ENCODE data around the gene LRRC10.

The LRRC10 gene

GRCh38 chr12:69595689-69596088 lies 15.0 kb downstream of the LRRC10 start (continued):
- no peak for TF ChIP-seq ZNF513 (tag by site-specific recombination; IDR thresholded peaks at IDR 0.05)
- no peak for TF ChIP-seq SP3 (tag by site-specific recombination; IDR thresholded peaks at IDR 0.05)
- TF ChIP-seq PATZ1 (tag by site-specific recombination; IDR thresholded peaks at IDR 0.05): no peak
- TF ChIP-seq ZNF423 (tag by site-specific recombination; IDR thresholded peaks at IDR 0.05): no peak

GRCh38 chr12:69589082-69589481 lies 21.6 kb downstream of the LRRC10 start:
- Histone ChIP-seq H3K27ac (ENCODE audit: extremely low read depth, low read depth, low read length) (no peak overlapping the region), H3K9me3 (ENCODE audit: control insufficient read depth, insufficient read depth, low read depth, low read length) (no peaks in the 10 kb centered on the region), H3K36me3 (ENCODE audit: control insufficient read depth in 2 of 2, insufficient read depth in 1 of 2, low read length in 2 of 2) (peaks cover 77 to 81% of the 10 kb centered on the region in 2 experiments), H3K4me3 (ENCODE audit: low read depth, low read length) (no peak overlapping the region), H3K4me1 (ENCODE audit: control insufficient read depth, insufficient read depth, low read length) (no peaks in the 10 kb centered on the region)
- no peak for TF ChIP-seq ZNF211 (tag by site-specific recombination; IDR thresholded peaks at IDR 0.05; ENCODE audit: low read depth)
- no peak for TF ChIP-seq GLI4 (tag by site-specific recombination; IDR thresholded peaks at IDR 0.05)
- no peak for TF ChIP-seq ZSCAN5A (tag by site-specific recombination; IDR thresholded peaks at IDR 0.05)
- ChIA-PET POLR2A (interaction anchor here (1.2 kb wide), 1 partner anchor 11 kb away, joined by 3 read pairs; no protein-coding TSS in a partner anchor), CTCF (interaction anchor here (1.1 kb wide), 1 partner anchor 10 kb away, joined by 4 read pairs; no protein-coding TSS in a partner anchor)

GRCh38 chr12:69588527-69588926 lies 22.2 kb downstream of the LRRC10 start:
- H3K36me3 ChIP-seq (ENCODE audit: control insufficient read depth in 2 of 2, insufficient read depth in 1 of 2, low read length in 2 of 2): peaks cover 72 to 75% of the 10 kb centered on the region in 2 experiments
- H3K27ac ChIP-seq (ENCODE audit: extremely low read depth, low read depth, low read length): no peak overlapping the region
- ChIA-PET POLR2A (interaction anchor here (1.2 kb wide), 1 partner anchor 12 kb away, joined by 3 read pairs; no protein-coding TSS in a partner anchor), CTCF (no interaction called here)
- no peaks in the 10 kb centered on the region for H3K9me3 ChIP-seq (ENCODE audit: control insufficient read depth, insufficient read depth, low read depth, low read length)
- H3K4me3 ChIP-seq (ENCODE audit: low read depth, low read length): no peak overlapping the region
- H3K4me1 ChIP-seq (ENCODE audit: control insufficient read depth, insufficient read depth, low read length): no peaks in the 10 kb centered on the region
- no peak for TF ChIP-seq YY1 (tag by site-specific recombination; IDR thresholded peaks at IDR 0.05)
- TF ChIP-seq REST (tag by site-specific recombination; IDR thresholded peaks at IDR 0.05): no peak
- TF ChIP-seq ZNF488 (tag by site-specific recombination; IDR thresholded peaks at IDR 0.05): no peak
- TF ChIP-seq ZNF580 (tag by site-specific recombination; IDR thresholded peaks at IDR 0.05): no peak
- no peak for TF ChIP-seq ZNF37A (tag by site-specific recombination; IDR thresholded peaks at IDR 0.05)
- TF ChIP-seq ZFHX2 (tag by site-specific recombination; conservative IDR thresholded peaks at IDR 0.05): no peak
- TF ChIP-seq ZNF202 (tag by site-specific recombination; IDR thresholded peaks at IDR 0.05; ENCODE audit: borderline replicate concordance): no peak
- no peak for TF ChIP-seq GLI4 (tag by site-specific recombination; IDR thresholded peaks at IDR 0.05)
- no peak for TF ChIP-seq ZBTB49 (tag by site-specific recombination; IDR thresholded peaks at IDR 0.05; ENCODE audit: low read depth)
- TF ChIP-seq SALL2 (tag by site-specific recombination; IDR thresholded peaks at IDR 0.05; ENCODE audit: borderline replicate concordance): no peak
